SK-N-SH (cell line): Measurements from ENCODE around the gene RASSF4. TPM values are rescaled to one million over a fixed set of nuclear protein-coding genes. Genes with fewer than 3 reads are reported as not detected.

ENCODE experiments used
- CTCF ChIA-PET: fragments of 300-600, 350-600 bp; formaldehyde crosslinking; extraction: SDS; loops from one replicate; lab custom pipeline; 2021; lab: Yijun Ruan, JAX
- POLR2A ChIA-PET: fragments of 350-600 bp; sonication (Branson Sonifier 250); formaldehyde crosslinking; extraction: SDS; loops from one replicate; lab custom pipeline; 2020; ENCODE audit warnings: antibody characterized with exemption, inconsistent platforms; lab: Yijun Ruan, JAX
- DNase-seq: peaks from one replicate; pipeline ENCODE4 v3.0.0; 2012
- H2AFZ ChIP-seq: fragments of 200-600 bp; sonication (generic); 2 replicates; pipeline ENCODE4 v1.8.1; 2016; ENCODE audit warnings: antibody characterized with exemption, mild to moderate bottlenecking, low read depth
- H3F3A ChIP-seq: fragments of 200-600 bp; sonication (generic); replicated peaks from 2 replicates; pipeline ENCODE3; 2016; ENCODE audit warnings: antibody characterized with exemption, mild to moderate bottlenecking; ENCODE audit not compliant: insufficient read depth
- H3K27ac ChIP-seq, 2 experiments: fragments of 200-500 bp in 1 of 2; fragments of 200-600 bp in 1 of 2; sonication (Bioruptor generic) in 1 of 2; sonication (generic), shearing (Covaris generic) in 1 of 2; 2 replicates each; pipeline versions ENCODE4 v1.5.1 to v1.6.1; 2014 to 2016; ENCODE audit warnings: low read depth in 2 of 2, inconsistent platforms in 1 of 2, low read length in 1 of 2, mild to moderate bottlenecking in 1 of 2, mixed read lengths in 1 of 2
- H3K27me3 ChIP-seq: fragments of 200-600 bp; sonication (generic), shearing (Covaris generic); 2 replicates; pipeline ENCODE4 v1.6.1; 2016; ENCODE audit warnings: mixed run types; ENCODE audit not compliant: insufficient read depth
- H3K36me3 ChIP-seq, 2 experiments: fragments of 200-500 bp in 1 of 2; fragments of 200-600 bp in 1 of 2; sonication (Bioruptor generic) in 1 of 2; sonication (generic) in 1 of 2; replicated peaks in 1 of 2; 2 replicates each; pipeline versions ENCODE3 to v1.5.1; 2014 to 2016; ENCODE audit warnings: low read length in 1 of 2, mild to moderate bottlenecking in 1 of 2; ENCODE audit not compliant: insufficient read depth in 2 of 2, control insufficient read depth in 1 of 2
- H3K4me1 ChIP-seq, 2 experiments: fragments of 200-500 bp in 1 of 2; fragments of 200-600 bp in 1 of 2; sonication (Bioruptor generic) in 1 of 2; sonication (generic), shearing (Covaris generic) in 1 of 2; 2 replicates each; pipeline versions ENCODE4 v1.5.1 to v1.6.1; 2014 to 2016; ENCODE audit warnings: low read depth in 1 of 2, low read length in 1 of 2, mixed run types in 1 of 2; ENCODE audit not compliant: insufficient read depth in 2 of 2, control insufficient read depth in 1 of 2
- H3K4me2 ChIP-seq: fragments of 200-600 bp; sonication (generic), shearing (Covaris generic); 2 replicates; pipeline ENCODE4 v1.6.1; 2017; ENCODE audit warnings: mixed run types
- H3K4me3 ChIP-seq, 2 experiments: fragments of 200-500 bp in 1 of 2; fragments of 200-600 bp in 1 of 2; sonication (Bioruptor generic) in 1 of 2; sonication (generic), shearing (Covaris generic) in 1 of 2; 2 replicates each; pipeline versions ENCODE4 v1.5.1 to v1.8.1; 2014 to 2016; ENCODE audit warnings: low read depth in 2 of 2, inconsistent platforms in 1 of 2, low read length in 1 of 2, mild to moderate bottlenecking in 1 of 2, mixed read lengths in 1 of 2, moderate library complexity in 1 of 2
- H3K79me2 ChIP-seq: fragments of 200-600 bp; sonication (generic); 2 replicates; pipeline ENCODE4 v1.8.1; 2017; ENCODE audit warnings: mild to moderate bottlenecking; ENCODE audit not compliant: insufficient read depth
- H3K9ac ChIP-seq: fragments of 200-600 bp; sonication (generic); 2 replicates; pipeline ENCODE4 v1.6.1; 2017; ENCODE audit warnings: mixed run types
- H3K9me2 ChIP-seq: fragments of 200-600 bp; sonication (generic); 2 replicates; pipeline ENCODE4 v1.6.1; 2017; ENCODE audit warnings: mixed run types
- H3K9me3 ChIP-seq: fragments of 200-600 bp; sonication (generic); 2 replicates; pipeline ENCODE4 v1.6.1; 2017; ENCODE audit warnings: mixed run types, mild to moderate bottlenecking, moderate library complexity
- H4K20me1 ChIP-seq: fragments of 200-600 bp; sonication (generic); 2 replicates; pipeline ENCODE4 v1.6.1; 2017; ENCODE audit warnings: mild to moderate bottlenecking, mixed run types; ENCODE audit not compliant: insufficient read depth
- CHD2 ChIP-seq: fragments of 150-350 bp; IDR thresholded peaks from 2 replicates; pipeline ENCODE4 v1.6.1; 2018; ENCODE audit warnings: low read length; ENCODE audit not compliant: partially characterized antibody
- FOSL2 ChIP-seq: IDR thresholded peaks from 2 replicates; pipeline ENCODE4 v1.4.0; 2012; ENCODE audit warnings: low read depth, mild to moderate bottlenecking, moderate library complexity, borderline replicate concordance
- GABPA ChIP-seq: IDR thresholded peaks from 2 replicates; pipeline ENCODE4 v1.4.0; 2012; ENCODE audit warnings: low read depth, mild to moderate bottlenecking
- JUND ChIP-seq: IDR thresholded peaks from 2 replicates; pipeline ENCODE4 v1.4.0; 2012
- MEF2A ChIP-seq: IDR thresholded peaks from 2 replicates; pipeline ENCODE4 v1.4.0; 2012; ENCODE audit warnings: low read depth, borderline replicate concordance
- NFIC ChIP-seq: IDR thresholded peaks from 2 replicates; pipeline ENCODE4 v1.4.0; 2012; ENCODE audit warnings: borderline replicate concordance
- NRF1 ChIP-seq: IDR thresholded peaks from 2 replicates; pipeline ENCODE4 v1.6.1; 2012; ENCODE audit warnings: low read depth, mild to moderate bottlenecking, low read length
- POLR2AphosphoS5 ChIP-seq: IDR thresholded peaks from 2 replicates; pipeline ENCODE4 v1.6.1; 2012; ENCODE audit warnings: low read depth, low read length
- RAD21 ChIP-seq: IDR thresholded peaks from 2 replicates; pipeline ENCODE4 v1.6.1; 2012; ENCODE audit warnings: mild to moderate bottlenecking, low read length
- RCOR1 ChIP-seq: fragments of 150-350 bp; IDR thresholded peaks from 2 replicates; pipeline ENCODE4 v1.6.1; 2017; ENCODE audit warnings: antibody characterized with exemption, low read length
- REST ChIP-seq: IDR thresholded peaks from 2 replicates; pipeline ENCODE4 v1.6.1; 2012; ENCODE audit warnings: mild to moderate bottlenecking, low read depth, low read length, moderate library complexity
- SIN3A ChIP-seq: IDR thresholded peaks from 2 replicates; pipeline ENCODE4 v1.6.1; 2012; ENCODE audit warnings: low read depth, mild to moderate bottlenecking, low read length, moderate library complexity, borderline replicate concordance
- WGBS: methylation state at CpG from one replicate; pipeline ENCODE4 v1.1.6; 2017; ENCODE audit warnings: low lambda C conversion rate; 5-methylcytosine and 5-hydroxymethylcytosine counted together
- polyA plus RNA-seq, 3 experiments: library from polyadenylated mRNA; depleted of rRNA; stranded (reverse); fragments of >200 nt; gene quantifications; 2 replicates each; pipeline ENCODE4 v1.2.3, GENCODE V29; 2012
- TF ChIP-seq, protein P1 (sequence below): fragments of 200-600 bp; sonication (generic); IDR thresholded peaks from 2 replicates; pipeline ENCODE4 v1.6.1; 2017; ENCODE audit warnings: antibody characterized with exemption, mild to moderate bottlenecking, moderate library complexity

The RASSF4 gene
- polyA plus RNA-seq, 1 of the 3 experiments (the other 2 are of a cell fraction) = 11.0 TPM

DNA sequence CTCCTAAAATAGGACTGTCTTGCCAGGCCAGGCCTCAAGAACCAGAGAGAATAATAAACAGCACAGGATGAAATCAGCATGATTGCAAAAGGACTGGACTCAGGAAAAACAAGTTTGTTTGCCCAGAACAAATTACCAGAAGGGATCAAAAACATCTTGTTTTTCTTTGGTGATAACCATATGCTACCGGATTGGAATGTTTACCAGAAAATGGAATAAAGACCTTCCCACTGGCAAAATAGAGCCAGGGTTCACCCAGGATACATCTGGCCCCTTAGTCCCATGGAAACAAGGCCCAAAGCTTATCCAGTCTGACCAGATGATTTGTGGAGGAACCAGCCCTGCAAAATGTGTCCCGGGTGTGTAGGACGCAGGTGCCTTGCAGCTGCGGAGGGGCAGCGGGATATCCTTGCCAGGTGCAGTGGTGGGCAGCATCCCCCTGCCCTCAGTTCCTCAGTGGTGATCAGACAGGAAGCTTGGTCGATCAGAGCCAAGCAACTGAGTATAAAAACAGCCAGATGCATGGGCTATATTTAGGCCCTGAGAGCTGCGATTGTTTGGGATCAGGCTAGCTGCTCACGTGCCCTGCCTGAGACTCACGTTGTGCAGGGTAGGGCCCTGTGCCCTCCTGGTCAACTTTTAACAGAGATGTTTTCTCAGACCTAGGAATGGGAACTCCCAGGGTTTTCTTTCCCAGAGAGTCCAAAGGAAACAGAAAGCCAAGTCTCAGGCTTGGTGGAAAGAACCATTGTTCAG lies 36.5 kb downstream of the RASSF4 start:
- H3K9ac ChIP-seq = no peak overlapping the region
- TF ChIP-seq NRF1 = no peak
- no peak for TF ChIP-seq GABPA
- TF ChIP-seq SIN3A = no peak
- TF ChIP-seq JUND = no peak
- no peak for TF ChIP-seq CHD2
- TF ChIP-seq, protein P1, sequence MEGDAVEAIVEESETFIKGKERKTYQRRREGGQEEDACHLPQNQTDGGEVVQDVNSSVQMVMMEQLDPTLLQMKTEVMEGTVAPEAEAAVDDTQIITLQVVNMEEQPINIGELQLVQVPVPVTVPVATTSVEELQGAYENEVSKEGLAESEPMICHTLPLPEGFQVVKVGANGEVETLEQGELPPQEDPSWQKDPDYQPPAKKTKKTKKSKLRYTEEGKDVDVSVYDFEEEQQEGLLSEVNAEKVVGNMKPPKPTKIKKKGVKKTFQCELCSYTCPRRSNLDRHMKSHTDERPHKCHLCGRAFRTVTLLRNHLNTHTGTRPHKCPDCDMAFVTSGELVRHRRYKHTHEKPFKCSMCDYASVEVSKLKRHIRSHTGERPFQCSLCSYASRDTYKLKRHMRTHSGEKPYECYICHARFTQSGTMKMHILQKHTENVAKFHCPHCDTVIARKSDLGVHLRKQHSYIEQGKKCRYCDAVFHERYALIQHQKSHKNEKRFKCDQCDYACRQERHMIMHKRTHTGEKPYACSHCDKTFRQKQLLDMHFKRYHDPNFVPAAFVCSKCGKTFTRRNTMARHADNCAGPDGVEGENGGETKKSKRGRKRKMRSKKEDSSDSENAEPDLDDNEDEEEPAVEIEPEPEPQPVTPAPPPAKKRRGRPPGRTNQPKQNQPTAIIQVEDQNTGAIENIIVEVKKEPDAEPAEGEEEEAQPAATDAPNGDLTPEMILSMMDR = no peak
- no peak for TF ChIP-seq NFIC
- TF ChIP-seq REST = no peak
- TF ChIP-seq RCOR1 = no peak
- TF ChIP-seq, all 33 proteins: peak for 0
- Histone ChIP-seq H3K9me2 (no peaks in the 10 kb centered on the region), H3K4me3 (no peak overlapping the region; a peak in 1 of 4 replicates), H3K9me3 (no peaks in the 10 kb centered on the region), H2AFZ (no peak overlapping the region), H4K20me1 (no peaks in the 10 kb centered on the region), H3K36me3 (no peaks in the 10 kb centered on the region), H3K4me1 (peaks cover 0 to 6% of the 10 kb centered on the region in 2 experiments; a peak in 2 of 4 replicates), H3K4me2 (no peak overlapping the region), H3K79me2 (0 out of 2 replicates have a peak, but pooled peaks cover 4% of the 10 kb centered on the region), H3F3A (no peaks in the 10 kb centered on the region), H3K27me3 (no peaks in the 10 kb centered on the region), H3K27ac (no peak overlapping the region)
- ChIA-PET POLR2A (no interaction called here), CTCF (interaction anchor here (1.1 to 3.1 kb wide), 2 partner anchors 33 to 63 kb away, joined by 3 to 17 read pairs; no protein-coding TSS in a partner anchor)
- DNase-seq = no peak
- WGBS = 35% methylated on average over 2 of the region's 9 CpGs

DNA sequence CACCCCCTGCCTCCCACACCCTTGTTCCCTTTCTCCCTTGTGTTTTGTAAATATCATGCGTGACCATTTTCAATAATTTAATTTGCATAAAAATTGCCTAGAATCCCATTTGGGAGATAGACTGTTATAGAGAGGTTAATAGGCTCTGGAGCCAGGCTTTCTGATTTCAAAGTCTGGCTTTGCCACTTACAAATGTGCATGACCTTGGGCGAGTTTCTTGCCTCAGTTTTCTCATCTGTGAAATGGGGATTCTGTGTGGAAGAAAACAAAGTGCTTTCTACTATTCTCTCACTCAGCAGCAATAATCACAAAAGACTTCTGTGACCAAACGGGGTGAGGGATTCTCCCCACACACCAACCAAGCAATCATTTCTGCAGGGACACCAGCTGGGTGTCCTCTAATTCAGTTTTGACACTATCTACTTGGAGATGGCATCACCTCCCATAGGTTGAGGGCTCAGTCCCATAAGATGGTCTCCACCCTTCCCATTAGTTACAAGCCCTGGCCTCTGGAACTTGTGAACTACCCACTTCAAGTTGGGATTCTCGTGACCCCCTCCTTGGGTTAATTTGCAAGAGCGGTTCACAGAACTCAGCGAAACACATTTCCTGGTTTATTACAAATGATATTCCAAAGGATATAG lies 37.6 kb downstream of the RASSF4 start:
- no peak overlapping the region for H3K27ac ChIP-seq
- CTCF ChIA-PET = no interaction called here
- H3K9ac ChIP-seq = no peak overlapping the region
- WGBS = 72% methylated on average over 6 of the region's 6 CpGs
- no peak for DNase-seq
- no peaks in the 10 kb centered on the region for H3K9me2 ChIP-seq
- POLR2A ChIA-PET = no interaction called here
- H3K4me1 ChIP-seq = peaks cover 5 to 10% of the 10 kb centered on the region in 2 experiments; a peak in 3 of 4 replicates
- no peak overlapping the region for H3K4me3 ChIP-seq
- peaks cover 13% of the 10 kb centered on the region for H3K79me2 ChIP-seq
- TF ChIP-seq FOSL2 (no peak), SIN3A (no peak), JUND (no peak), RCOR1 (no peak), NFIC (no peak), MEF2A (no peak), RAD21 (no peak), POLR2AphosphoS5 (no peak)
- no peak overlapping the region for H2AFZ ChIP-seq
- no peak overlapping the region for H3K4me2 ChIP-seq
- no peaks in the 10 kb centered on the region for H4K20me1 ChIP-seq
- no peaks in the 10 kb centered on the region for H3K36me3 ChIP-seq
- no peaks in the 10 kb centered on the region for H3K9me3 ChIP-seq
- no peaks in the 10 kb centered on the region for H3F3A ChIP-seq
- H3K27me3 ChIP-seq = no peaks in the 10 kb centered on the region
